ENCODE data around the gene VWA5B1.

VWA5B1 gene

DNA sequence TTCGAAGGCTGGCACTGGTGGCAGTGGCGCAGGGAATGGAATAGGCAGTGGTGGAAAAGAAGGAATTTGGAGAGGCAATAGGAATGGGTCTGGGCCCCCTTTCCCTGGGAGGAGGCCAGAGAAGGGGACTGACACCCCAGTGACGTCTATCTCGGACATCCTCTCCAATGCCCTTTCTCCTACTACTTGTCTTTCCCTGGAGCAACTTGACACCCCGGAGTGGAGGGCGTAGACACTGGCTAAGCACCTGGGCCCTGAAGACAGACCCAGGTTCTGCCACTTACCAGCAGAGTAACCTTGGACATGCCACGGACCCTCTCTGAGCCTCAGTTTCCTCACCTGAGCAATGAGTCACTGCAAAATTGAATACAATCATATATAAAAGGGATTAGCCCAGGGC, 108.5 kb downstream of the VWA5B1 start:
- no peak for DNase-seq

DNA sequence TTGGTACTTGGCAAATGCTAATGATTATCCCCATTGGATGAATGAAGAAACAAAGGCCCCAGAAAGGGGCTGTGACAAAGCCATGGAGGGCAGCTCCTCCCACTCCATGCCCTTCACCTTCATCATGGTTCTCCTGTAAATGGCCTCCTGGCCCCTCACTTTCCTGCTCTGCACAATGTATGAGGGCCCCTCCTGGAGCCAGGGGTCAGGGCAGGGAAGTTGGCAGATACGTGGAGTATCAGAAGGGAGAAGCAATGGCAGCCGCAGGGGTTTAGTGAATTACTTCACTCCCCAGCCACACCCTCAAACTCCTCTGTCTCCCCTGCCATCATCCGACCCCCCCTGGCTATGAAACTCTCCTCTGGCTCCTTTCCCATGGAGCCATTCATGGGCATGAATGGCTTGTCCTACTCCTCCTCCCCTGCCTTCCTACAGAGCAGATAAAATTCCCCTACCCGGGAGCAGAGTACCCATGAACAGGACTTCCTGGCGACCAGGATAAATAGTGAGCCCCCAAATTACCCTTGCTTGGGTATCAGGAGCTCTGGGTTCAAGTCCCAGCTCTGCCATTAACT, 109.0 kb downstream of the VWA5B1 start:
- DNase-seq: no peak

DNA sequence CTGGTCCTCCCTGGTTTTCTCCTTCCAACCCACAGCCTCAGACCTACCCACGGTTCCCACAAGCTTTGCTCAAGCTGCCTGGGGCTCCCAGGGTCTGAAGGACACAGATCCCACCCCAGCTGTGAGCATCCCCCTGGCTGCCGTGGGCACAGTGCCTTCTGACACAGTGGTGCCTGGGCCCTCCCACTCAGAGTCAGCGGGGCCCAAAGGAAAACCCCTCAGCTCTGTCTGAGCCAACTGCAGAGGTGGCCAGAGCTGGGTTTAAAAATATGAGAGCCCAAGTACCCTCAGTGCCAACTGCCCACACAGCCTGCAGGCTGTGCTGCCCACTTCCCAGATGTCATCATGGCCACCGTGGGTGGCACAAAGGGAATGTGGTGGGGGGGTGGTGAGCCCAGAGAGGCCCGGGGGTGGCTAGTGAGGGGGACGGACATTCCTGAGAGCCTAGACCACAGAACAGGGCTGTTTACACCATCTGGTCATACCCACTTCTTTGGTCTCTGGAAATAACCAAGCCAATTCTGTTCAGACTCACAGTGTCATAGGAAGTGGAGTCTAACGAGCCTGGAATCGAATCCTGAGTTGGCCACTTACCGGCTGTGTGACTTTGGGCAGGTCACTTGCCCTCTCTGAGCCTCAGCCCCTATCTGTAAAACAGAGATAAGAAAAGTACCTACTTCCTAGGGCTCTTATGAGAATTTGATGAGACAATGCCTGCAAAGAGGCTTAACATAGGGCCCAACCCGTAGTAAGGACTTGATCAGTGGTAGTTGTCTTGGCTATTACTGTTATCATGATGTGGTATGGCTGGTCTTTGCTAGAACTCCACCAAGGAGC, 109.9 kb downstream of the VWA5B1 start:
- DNase-seq: no peak

DNA sequence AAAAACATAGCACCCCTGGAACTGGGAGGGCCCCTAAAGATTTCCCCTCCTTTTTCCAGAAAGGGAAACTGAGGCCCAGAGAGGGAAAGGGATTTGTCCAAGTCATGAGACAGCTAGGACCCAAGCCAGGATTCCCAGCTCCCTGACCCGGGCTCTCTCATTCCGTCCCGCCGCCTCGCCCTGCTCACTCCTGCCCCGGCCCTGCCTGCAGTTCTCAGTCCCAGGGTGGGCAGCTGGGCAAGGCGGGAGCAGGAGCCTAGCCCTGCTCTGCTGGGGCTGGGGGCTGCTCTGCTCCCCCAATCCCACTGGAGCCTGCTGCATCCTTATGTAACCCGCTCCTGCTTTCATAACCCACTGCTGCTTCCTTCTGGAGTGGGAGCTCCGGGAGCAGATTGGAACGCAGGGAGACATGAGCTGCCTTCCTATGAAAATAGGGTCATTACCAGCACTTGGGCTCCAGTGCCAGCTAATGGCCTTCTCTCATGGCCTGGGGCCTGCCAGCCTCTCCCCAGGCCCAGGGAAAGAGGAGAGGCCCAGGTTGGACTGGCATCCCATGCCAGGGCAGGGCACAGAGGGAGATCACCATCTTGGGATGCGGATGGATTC, 110.8 kb downstream of the VWA5B1 start:
- no peak for DNase-seq

DNA sequence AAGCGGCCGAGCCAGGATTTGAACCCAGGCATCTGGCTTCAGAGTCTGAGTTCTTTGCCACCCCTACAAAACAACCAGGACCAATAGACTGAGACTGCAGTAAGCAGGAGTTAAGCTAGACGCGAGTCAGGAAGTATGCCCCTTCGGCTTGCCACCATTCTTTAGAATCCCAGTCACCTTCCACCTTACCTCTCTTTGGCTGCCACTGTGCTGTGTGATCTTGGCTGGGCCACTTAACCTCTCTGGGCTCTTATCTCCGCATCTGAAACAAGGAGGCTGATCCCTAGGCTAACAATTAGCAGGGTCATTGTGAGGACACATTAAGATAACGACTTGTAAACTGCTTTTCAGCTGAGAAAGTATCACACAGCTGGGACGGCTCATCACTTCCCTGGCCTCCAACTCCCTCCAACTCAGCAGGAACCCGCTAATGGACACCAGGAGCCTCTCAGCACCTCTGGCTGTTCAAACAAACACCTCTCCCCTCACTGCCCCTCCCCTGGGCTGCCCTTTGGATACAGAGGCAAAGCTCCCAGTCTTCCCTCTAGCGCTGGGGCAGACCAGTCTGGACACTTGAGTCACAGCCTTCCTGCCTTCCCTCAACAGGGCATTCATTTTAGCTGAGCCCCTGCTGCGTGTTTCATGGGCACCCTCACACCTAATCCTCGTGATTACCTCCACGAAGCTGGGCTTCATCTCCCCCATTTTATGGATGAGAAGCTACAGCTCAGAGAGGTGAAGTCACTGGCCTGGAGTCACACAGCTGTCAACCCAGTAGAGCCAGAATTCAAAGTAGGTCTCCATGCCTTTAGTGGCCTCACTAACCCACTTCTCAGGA, 112.1 kb downstream of the VWA5B1 start:
- DNase-seq: no peak

DNA sequence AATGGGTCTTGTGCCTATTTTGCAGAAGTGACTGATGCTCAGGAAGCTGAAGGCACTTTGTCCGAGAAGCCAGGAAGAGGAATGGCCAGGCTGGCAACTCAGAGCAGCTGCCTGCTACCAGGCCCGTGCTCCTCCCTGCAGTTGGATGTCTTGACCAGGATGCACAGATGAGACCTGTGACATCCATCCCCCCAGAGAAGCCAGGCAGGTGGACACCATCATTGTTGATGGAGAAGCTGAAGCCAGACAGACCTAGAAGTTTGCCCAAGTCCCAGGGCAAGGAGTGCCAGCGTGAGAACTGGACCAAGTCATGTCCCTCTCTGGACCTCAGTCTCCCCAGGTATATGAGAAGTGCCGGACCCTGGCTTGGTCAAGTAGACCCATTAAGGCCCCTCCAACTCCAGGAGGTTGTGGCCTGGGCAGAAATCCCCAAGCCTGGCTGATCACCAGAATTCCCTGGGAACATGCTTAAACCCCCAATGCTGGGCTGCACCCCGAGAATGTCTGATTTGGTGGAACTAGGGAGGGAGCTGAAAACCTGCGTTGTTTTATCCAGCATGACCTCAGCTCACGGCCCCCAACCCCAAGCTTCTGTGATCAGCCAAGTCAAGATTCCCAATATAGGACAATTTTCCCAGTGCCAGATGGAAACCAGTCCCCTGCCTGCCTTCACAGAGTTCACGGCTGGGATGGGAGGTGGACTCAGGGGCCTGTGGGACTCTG, 112.9 kb downstream of the VWA5B1 start:
- no peak for DNase-seq

DNA sequence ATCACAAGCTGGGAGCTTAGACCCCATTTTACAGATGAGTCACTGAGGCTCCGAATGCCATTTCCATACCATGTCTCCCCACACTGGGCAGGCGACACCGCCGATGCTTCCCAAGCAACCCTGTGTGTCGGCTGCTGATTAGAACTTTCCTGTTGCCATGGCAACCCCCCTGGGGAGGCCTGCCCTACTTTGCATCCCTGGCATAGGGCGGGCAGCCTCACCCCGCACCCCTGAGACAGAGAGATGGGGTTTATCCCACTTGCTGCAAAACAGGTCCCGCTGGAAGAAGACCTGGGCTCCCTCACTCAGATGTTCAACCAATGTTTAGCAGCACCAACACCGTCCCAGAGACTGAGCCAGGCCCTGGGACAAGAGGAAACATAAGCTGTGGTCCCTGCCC, 113.8 kb downstream of the VWA5B1 start:
- DNase-seq: peak in 1 of 2 donors; percentile 25

Measured in CD4-positive, alpha-beta T cell treated with Interferon alpha-2 for 1 hour (primary cell).